HL-60 (cell line): Measurements from ENCODE around the gene GSTA2.

Experiments
- DNase-seq, 2 experiments: peaks; one replicate each; pipeline ENCODE4 v3.0.0-alpha.2; 2010 to 2020; ENCODE audit warnings: low read depth in 1 of 2, low spot score in 1 of 2
- H3K27ac ChIP-seq: fragments of 250-450 bp; sonication (Bioruptor Pico); replicated peaks from 2 replicates; pipeline ENCODE4 v1.5.1; 2020; ENCODE audit warnings: mild to moderate bottlenecking, moderate library complexity
- H3K27me3 ChIP-seq: fragments of 250-450 bp; sonication (Bioruptor Pico); 2 replicates; pipeline ENCODE4 v1.5.1; 2021; ENCODE audit warnings: mild to moderate bottlenecking, moderate library complexity; ENCODE audit not compliant: insufficient read depth, poor library complexity, severe bottlenecking
- H3K4me3 ChIP-seq: replicated peaks from 2 replicates; pipeline ENCODE4 v1.5.1; 2011; ENCODE audit warnings: mild to moderate bottlenecking, control low read depth, low read length; ENCODE audit not compliant: insufficient read depth
- CTCF ChIP-seq: IDR thresholded peaks from one replicate; pipeline ENCODE4 v1.5.1; 2011; ENCODE audit warnings: low read length, control low read depth, inconsistent platforms; ENCODE audit not compliant: insufficient read depth
- GABPA ChIP-seq: IDR thresholded peaks from 2 replicates; pipeline ENCODE4 v1.6.1; 2012; ENCODE audit warnings: low read depth
- POLR2AphosphoS5 ChIP-seq: IDR thresholded peaks from 2 replicates; pipeline ENCODE4 v1.6.1; 2012; ENCODE audit warnings: low read depth
- REST ChIP-seq: IDR thresholded peaks from 2 replicates; pipeline ENCODE4 v1.6.1; 2012; ENCODE audit warnings: low read depth; ENCODE audit not compliant: insufficient replicate concordance
- SPI1 ChIP-seq: IDR thresholded peaks from 2 replicates; pipeline ENCODE4 v1.6.1; 2012; ENCODE audit warnings: low read depth, mild to moderate bottlenecking, borderline replicate concordance

Gene GSTA2

GRCh38 chr6:52731719-52732118 lies 31.6 kb downstream of the GSTA2 start:
- Histone ChIP-seq H3K4me3 (no peak overlapping the region), H3K27me3 (no peaks in the 10 kb centered on the region), H3K27ac (no peak overlapping the region)
- TF ChIP-seq REST (no peak), POLR2AphosphoS5 (no peak), GABPA (no peak), SPI1 (no peak), CTCF (no peak)
- DNase-seq: no peak

- no peak overlapping the region for H3K27ac ChIP-seq
- TF ChIP-seq GABPA: no peak
- TF ChIP-seq CTCF: no peak
- no peak for TF ChIP-seq POLR2AphosphoS5
- TF ChIP-seq SPI1: no peak
- TF ChIP-seq REST: no peak
- no peak for DNase-seq
- H3K27me3 ChIP-seq: no peaks in the 10 kb centered on the region
- no peak overlapping the region for H3K4me3 ChIP-seq
Observed at GRCh38 chr6:52729576-52729975, 33.7 kb downstream of the GSTA2 start.

- Histone ChIP-seq H3K4me3 (no peak overlapping the region), H3K27me3 (no peaks in the 10 kb centered on the region), H3K27ac (no peak overlapping the region)
- TF ChIP-seq POLR2AphosphoS5 (no peak), REST (no peak), GABPA (no peak)
- no peak for DNase-seq
Observed at GRCh38 chr6:52728394-52728793, 34.9 kb downstream of the GSTA2 start.

GRCh38 chr6:52727908-52728307 lies 35.4 kb downstream of the GSTA2 start:
- H3K4me3 ChIP-seq: no peak overlapping the region
- DNase-seq: no peak
- TF ChIP-seq GABPA: no peak
- TF ChIP-seq SPI1: peak; percentile 56; the same call in 1 of the 2 replicates
- H3K27ac ChIP-seq: no peak overlapping the region
- no peaks in the 10 kb centered on the region for H3K27me3 ChIP-seq
